Progenitor cell of endocrine pancreas (in vitro differentiated cells): ENCODE results near the gene GPX7. TPM values are rescaled to one million over a fixed set of nuclear protein-coding genes. Genes with fewer than 3 reads are reported as not detected.

Experiments
- DNase-seq: peaks from one replicate; pipeline ENCODE4 v3.0.0; 2021; ENCODE audit warnings: low spot score; ENCODE audit not compliant: unreplicated experiment
- H3K27ac Mint-ChIP-seq: 2 replicates; pipeline ENCODE4 v1.8.0; 2021; ENCODE audit warnings: mild to moderate bottlenecking, moderate library complexity, mixed read lengths
- H3K27me3 Mint-ChIP-seq: 2 replicates; pipeline ENCODE4 v1.8.0; 2021; ENCODE audit warnings: mixed read lengths
- H3K36me3 Mint-ChIP-seq: 2 replicates; pipeline ENCODE4 v1.8.0; 2022; ENCODE audit warnings: mixed read lengths; ENCODE audit not compliant: insufficient read depth
- H3K4me1 Mint-ChIP-seq: 2 replicates; pipeline ENCODE4 v1.8.0; 2021; ENCODE audit warnings: low read depth, mixed read lengths
- H3K4me3 Mint-ChIP-seq: 2 replicates; pipeline ENCODE4 v1.8.0; 2021; ENCODE audit warnings: low read depth, mild to moderate bottlenecking, moderate library complexity, mixed read lengths
- H3K9me3 Mint-ChIP-seq: 2 replicates; pipeline ENCODE4 v1.8.0; 2021; ENCODE audit warnings: low read depth, mixed read lengths
- CTCF ChIP-seq: fragments of 200-600 bp; sonication (generic); IDR thresholded peaks from one replicate; pipeline ENCODE4 v1.5.0; 2021; ENCODE audit warnings: antibody characterized with exemption, mild to moderate bottlenecking; ENCODE audit not compliant: unreplicated experiment
- long read RNA-seq: library from polyadenylated mRNA; unstranded; transcript quantifications from one replicate; pipeline ENCODE4 v2.0.0, GENCODE V29; 2020
- total RNA-seq: library from RNA; stranded (reverse); gene quantifications from 2 replicates; pipeline ENCODE4 v1.2.1, GENCODE V29; 2021

GPX7 gene
- 26.7 and 28.9 TPM in 2 replicates for total RNA-seq
- long read RNA-seq, transcript GPX7-201 (3 exons, 1,228 nt): major isoform, 20 of 25 reads
- long read RNA-seq, partial matches to known transcripts: 1 of 25 reads
- long read RNA-seq, other reads (novel, unspliced or antisense): 4 of 25 reads

DNA sequence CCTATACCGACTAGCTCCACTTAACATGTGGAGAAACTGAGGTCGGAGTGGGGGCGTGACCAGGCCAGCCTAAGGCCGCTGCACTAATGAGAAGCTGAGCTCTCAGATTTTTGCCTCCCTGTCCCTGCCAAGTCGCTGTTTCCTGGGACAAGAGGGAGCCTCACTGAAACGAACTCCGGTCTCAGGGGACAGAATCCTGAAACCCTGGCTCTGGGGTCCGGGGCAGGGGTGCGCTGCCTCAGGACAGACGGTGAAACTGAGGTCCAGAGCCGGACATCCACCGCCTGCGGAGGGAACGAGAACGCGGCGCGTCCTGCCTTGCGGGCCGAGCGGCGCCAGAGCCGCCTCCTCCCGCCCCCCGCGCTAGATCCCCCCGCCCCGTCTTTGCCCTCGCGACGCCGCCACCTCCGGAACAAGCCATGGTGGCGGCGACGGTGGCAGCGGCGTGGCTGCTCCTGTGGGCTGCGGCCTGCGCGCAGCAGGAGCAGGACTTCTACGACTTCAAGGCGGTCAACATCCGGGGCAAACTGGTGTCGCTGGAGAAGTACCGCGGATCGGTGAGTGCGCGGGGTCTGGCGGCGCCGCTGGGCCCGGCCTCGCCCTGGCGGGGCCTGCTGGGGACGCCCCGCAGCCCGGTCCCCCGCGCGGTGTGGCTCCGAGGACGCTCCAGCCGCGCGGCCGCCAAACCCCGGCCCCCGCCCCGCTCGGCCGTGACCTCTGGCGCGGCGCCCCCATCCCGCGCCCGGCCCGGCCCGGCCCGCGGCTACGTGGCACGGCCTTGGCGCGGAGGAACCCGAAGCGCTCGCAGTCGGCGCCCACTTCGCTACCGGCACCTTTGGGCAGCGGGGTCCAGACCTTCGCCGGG, at the start of gene GPX7:
Gene GPX7, plus strand, starts transcription at position 381 of the 865 bp plus-strand sequence. Its CDS starts 39 bp downstream, at position 420.
- H3K27ac Mint-ChIP-seq: peak within 1 kb of the TSS; percentile 63
- peak; percentile 27 for DNase-seq
- H3K36me3 Mint-ChIP-seq: peaks cover 6% of the 10 kb centered on the region
- H3K27me3 Mint-ChIP-seq: peaks cover 33% of the 10 kb centered on the region
- peaks cover 3% of the 10 kb centered on the region for H3K9me3 Mint-ChIP-seq
- H3K4me1 Mint-ChIP-seq: peaks cover 8% of the 10 kb centered on the region
- peak within 1 kb of the TSS; percentile 73 for H3K4me3 Mint-ChIP-seq
- no peak for TF ChIP-seq CTCF

GRCh38 chr1:52552505-52553361, 49.4 kb upstream of the GPX7 start, which contains the start of gene TUT4:
Gene TUT4 (minus strand): TSS chr1:52553092. CDS start chr1:52526280, 26,812 bp downstream.
- Mint-ChIP-seq H3K4me3 (peak within 1 kb of the TSS; percentile 78), H3K36me3 (no peaks in the 10 kb centered on the region), H3K9me3 (no peaks in the 10 kb centered on the region), H3K27ac (peak within 1 kb of the TSS; percentile 96), H3K27me3 (no peaks in the 10 kb centered on the region), H3K4me1 (peaks cover 28% of the 10 kb centered on the region)
- TF ChIP-seq CTCF: peak; percentile 35
- DNase-seq: peak; percentile 80

- no peak for TF ChIP-seq CTCF
- H3K9me3 Mint-ChIP-seq: no peaks in the 10 kb centered on the region
- no peaks in the 10 kb centered on the region for H3K36me3 Mint-ChIP-seq
- H3K27ac Mint-ChIP-seq: peak overlapping the region; percentile 96
- peak overlapping the region; percentile 78 for H3K4me3 Mint-ChIP-seq
- peak; percentile 87 for DNase-seq
- no peaks in the 10 kb centered on the region for H3K27me3 Mint-ChIP-seq
- peaks cover 28% of the 10 kb centered on the region for H3K4me1 Mint-ChIP-seq
These were observed 48.6 kb upstream of the GPX7 start for GRCh38 chr1:52553362-52554266.

- peaks cover 22% of the 10 kb centered on the region for H3K4me1 Mint-ChIP-seq
- no peak for TF ChIP-seq CTCF
- peak overlapping the region; percentile 96 for H3K27ac Mint-ChIP-seq
- no peaks in the 10 kb centered on the region for H3K9me3 Mint-ChIP-seq
- H3K27me3 Mint-ChIP-seq: no peaks in the 10 kb centered on the region
- H3K4me3 Mint-ChIP-seq: peak overlapping the region; percentile 78
- no peaks in the 10 kb centered on the region for H3K36me3 Mint-ChIP-seq
- no peak for DNase-seq
These were observed 47.9 kb upstream of the GPX7 start for GRCh38 chr1:52554267-52554640.
